HepG2 (cell line): ENCODE results near the gene VKORC1. TPM values are rescaled to one million over a fixed set of nuclear protein-coding genes. Genes with fewer than 3 reads are reported as not detected.

Experiments used
- ARHGAP35 ChIP-seq: sonication (generic); formaldehyde crosslinking; IDR thresholded peaks from 2 replicates; pipeline ENCODE4 v1.9.0; 2022; ENCODE audit warnings: mild to moderate bottlenecking, inconsistent platforms, moderate library complexity, missing genetic modification reagents, borderline replicate concordance
- ASH2L ChIP-seq: fragments of 300-600, 200-600 bp; sonication (generic); IDR thresholded peaks from 2 replicates; pipeline ENCODE4 v1.7.0; 2017; ENCODE audit warnings: low read depth, mild to moderate bottlenecking, moderate library complexity, mixed read lengths, low read length; ENCODE audit not compliant: insufficient read length
- ATF1 ChIP-seq: IDR thresholded peaks from 2 replicates; pipeline ENCODE4 v1.6.1; 2016; ENCODE audit warnings: mild to moderate bottlenecking, control low read depth
- CREM ChIP-seq, 2 experiments: sonication (generic) in 1 of 2; formaldehyde crosslinking in 1 of 2; IDR thresholded peaks; 2 replicates each; pipeline versions ENCODE4 v1.4.0 to v1.6.1; 2016 to 2020; ENCODE audit warnings: antibody characterized with exemption in 1 of 2, mild to moderate bottlenecking in 1 of 2, missing genetic modification reagents in 1 of 2
- GFI1 ChIP-seq: sonication (generic); formaldehyde crosslinking; IDR thresholded peaks from 2 replicates; pipeline ENCODE4 v1.5.0; 2020; ENCODE audit warnings: missing genetic modification reagents, mild to moderate bottlenecking, borderline replicate concordance
- NCOR1 ChIP-seq: fragments of 200-600 bp; sonication (generic); IDR thresholded peaks from 2 replicates; pipeline ENCODE4 v1.7.0; 2017; ENCODE audit warnings: antibody characterized with exemption, low read length, borderline replicate concordance
- RFX1 ChIP-seq: fragments of 450-650 bp; IDR thresholded peaks from 2 replicates; pipeline ENCODE4 v1.6.1; 2017
- TMF1 ChIP-seq: sonication (generic); formaldehyde crosslinking; IDR thresholded peaks from 2 replicates; pipeline ENCODE4 v1.8.1; 2022; ENCODE audit warnings: low read depth, missing genetic modification reagents
- ZNF3 ChIP-seq: IDR thresholded peaks from 2 replicates; pipeline ENCODE4 v1.7.0; 2017; ENCODE audit warnings: inconsistent platforms
- ZNF570 ChIP-seq: sonication (generic); formaldehyde crosslinking; IDR thresholded peaks from 2 replicates; pipeline ENCODE4 v1.4.0; 2020; ENCODE audit warnings: mild to moderate bottlenecking, missing genetic modification reagents, borderline replicate concordance
- polyA plus RNA-seq, 8 experiments: library from polyadenylated mRNA; depleted of rRNA in 3 of 8; stranded (reverse) in 7 of 8; unstranded in 1 of 8; fragments of >200 nt; fragmentation: Illumina TruSeq in 4 of 8; extraction: Trizol in 4 of 8; gene quantifications; 2 replicates each; pipeline versions ENCODE4 v1.2.1 to v1.2.3, GENCODE V29; 2011 to 2016; ENCODE audit warnings: low read depth in 4 of 8, missing spikeins in 1 of 8, mixed read lengths in 1 of 8; ENCODE audit not compliant: insufficient read depth in 1 of 8
- total RNA-seq, 5 experiments: library from RNA; depleted of rRNA; stranded (reverse); fragments of >200 nt; fragmentation: Illumina TruSeq; extraction: Trizol; gene quantifications; 2 replicates each; pipeline ENCODE4 v1.2.3, GENCODE V29; 2016; ENCODE audit warnings: low read depth in 1 of 5
- TF ChIP-seq, protein P1 (sequence below), 2 experiments: sonication (generic) in 1 of 2; formaldehyde crosslinking in 1 of 2; IDR thresholded peaks; 2 replicates each; pipeline versions ENCODE4 v1.6.1 to v1.9.0; 2014 to 2022; ENCODE audit warnings: antibody characterized with exemption in 1 of 2, borderline replicate concordance in 1 of 2, inconsistent platforms in 1 of 2, low read depth in 1 of 2, missing genetic modification reagents in 1 of 2
- TF ChIP-seq, protein P2 (sequence below): sonication (generic); formaldehyde crosslinking; IDR thresholded peaks from 2 replicates; pipeline ENCODE4 v1.5.1; 2020; ENCODE audit warnings: mild to moderate bottlenecking, moderate library complexity, missing genetic modification reagents
- TF ChIP-seq, protein P3 (sequence below), 2 experiments: sonication (generic) in 1 of 2; formaldehyde crosslinking in 1 of 2; IDR thresholded peaks; 2 replicates each; pipeline versions ENCODE4 v1.4.0 to v1.6.1; 2016 to 2020; ENCODE audit warnings: borderline replicate concordance in 1 of 2, low read depth in 1 of 2, mild to moderate bottlenecking in 1 of 2, missing genetic modification reagents in 1 of 2

VKORC1 gene
- total and polyA plus RNA-seq, 2 of the 13 experiments (the other 11 are each of a cell fraction or from before 2014, with no cell fraction given): 141 to 615 TPM

DNA sequence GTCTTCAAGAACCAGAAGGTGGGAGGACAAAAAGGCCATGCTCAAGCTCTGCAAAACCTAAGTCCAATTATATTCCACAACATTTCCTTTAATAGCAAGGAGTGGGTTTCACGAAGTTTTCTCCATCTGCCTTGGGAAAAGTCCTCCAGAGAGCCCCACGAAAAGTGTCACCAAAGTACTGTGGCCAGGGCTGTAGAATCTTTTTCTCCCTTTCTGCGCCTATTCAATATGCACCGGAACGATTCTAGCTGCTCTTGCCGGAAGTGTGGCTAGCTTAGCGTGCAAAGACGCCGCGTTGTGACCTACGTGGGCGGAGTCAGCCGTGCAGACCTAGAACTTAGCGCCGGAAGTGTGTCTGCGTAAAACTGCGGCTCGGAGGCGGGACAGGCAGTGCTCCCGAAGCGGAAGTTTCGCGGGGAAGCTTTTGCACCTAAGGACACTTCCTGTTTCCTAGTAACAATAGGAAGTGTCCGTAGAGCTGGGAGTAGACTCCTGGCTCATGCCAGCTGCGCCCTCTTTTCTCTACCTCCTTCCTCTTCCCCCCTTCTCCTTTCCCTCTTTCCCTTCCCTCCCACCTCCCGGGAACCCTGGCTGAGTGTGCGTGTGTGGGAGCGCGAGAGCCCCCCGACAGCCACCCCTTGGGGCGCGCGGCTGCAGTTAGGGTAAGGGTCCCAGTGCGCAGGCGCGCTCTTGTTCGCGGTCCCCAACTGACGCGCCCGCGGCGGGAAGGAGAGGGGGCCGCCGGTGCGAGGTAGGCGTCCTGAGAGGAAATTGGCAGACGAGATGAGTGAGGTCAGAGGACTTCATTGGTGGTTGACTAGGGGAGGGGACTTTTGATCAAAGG lies 20.4 kb downstream of the VKORC1 start, which contains the start of the genes ZNF646 and ZNF668 (continued):
- no peak for TF ChIP-seq ASH2L
- TF ChIP-seq TMF1 (CRISPR knock-in tag): peak; percentile 85
- TF ChIP-seq ARHGAP35 (CRISPR knock-in tag): peak; percentile 73
- TF ChIP-seq ATF1 (CRISPR knock-in tag): peak; percentile 95
- TF ChIP-seq ZNF570 (CRISPR knock-in tag): no peak
- TF ChIP-seq GFI1 (CRISPR knock-in tag): peak; percentile 12; the same call in 1 of the 2 replicates
- TF ChIP-seq, protein P1, sequence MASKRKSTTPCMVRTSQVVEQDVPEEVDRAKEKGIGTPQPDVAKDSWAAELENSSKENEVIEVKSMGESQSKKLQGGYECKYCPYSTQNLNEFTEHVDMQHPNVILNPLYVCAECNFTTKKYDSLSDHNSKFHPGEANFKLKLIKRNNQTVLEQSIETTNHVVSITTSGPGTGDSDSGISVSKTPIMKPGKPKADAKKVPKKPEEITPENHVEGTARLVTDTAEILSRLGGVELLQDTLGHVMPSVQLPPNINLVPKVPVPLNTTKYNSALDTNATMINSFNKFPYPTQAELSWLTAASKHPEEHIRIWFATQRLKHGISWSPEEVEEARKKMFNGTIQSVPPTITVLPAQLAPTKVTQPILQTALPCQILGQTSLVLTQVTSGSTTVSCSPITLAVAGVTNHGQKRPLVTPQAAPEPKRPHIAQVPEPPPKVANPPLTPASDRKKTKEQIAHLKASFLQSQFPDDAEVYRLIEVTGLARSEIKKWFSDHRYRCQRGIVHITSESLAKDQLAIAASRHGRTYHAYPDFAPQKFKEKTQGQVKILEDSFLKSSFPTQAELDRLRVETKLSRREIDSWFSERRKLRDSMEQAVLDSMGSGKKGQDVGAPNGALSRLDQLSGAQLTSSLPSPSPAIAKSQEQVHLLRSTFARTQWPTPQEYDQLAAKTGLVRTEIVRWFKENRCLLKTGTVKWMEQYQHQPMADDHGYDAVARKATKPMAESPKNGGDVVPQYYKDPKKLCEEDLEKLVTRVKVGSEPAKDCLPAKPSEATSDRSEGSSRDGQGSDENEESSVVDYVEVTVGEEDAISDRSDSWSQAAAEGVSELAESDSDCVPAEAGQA (IDR thresholded peaks at IDR 0.05; ENCODE audit: low read depth): peak; percentile 89
- TF ChIP-seq, protein P1 (CRISPR knock-in tag; IDR thresholded peaks at IDR 0.05; ENCODE audit: borderline replicate concordance): no peak
- TF ChIP-seq CREM (IDR thresholded peaks at IDR 0.05): peak; percentile 98
- peak; percentile 51; the same call in 1 of the 2 replicates for TF ChIP-seq CREM (CRISPR knock-in tag; IDR thresholded peaks at IDR 0.05)
- TF ChIP-seq ZNF3 (CRISPR knock-in tag): no peak
- peak; percentile 21; the same call in 1 of the 2 replicates for TF ChIP-seq RFX1
- TF ChIP-seq, protein P2, sequence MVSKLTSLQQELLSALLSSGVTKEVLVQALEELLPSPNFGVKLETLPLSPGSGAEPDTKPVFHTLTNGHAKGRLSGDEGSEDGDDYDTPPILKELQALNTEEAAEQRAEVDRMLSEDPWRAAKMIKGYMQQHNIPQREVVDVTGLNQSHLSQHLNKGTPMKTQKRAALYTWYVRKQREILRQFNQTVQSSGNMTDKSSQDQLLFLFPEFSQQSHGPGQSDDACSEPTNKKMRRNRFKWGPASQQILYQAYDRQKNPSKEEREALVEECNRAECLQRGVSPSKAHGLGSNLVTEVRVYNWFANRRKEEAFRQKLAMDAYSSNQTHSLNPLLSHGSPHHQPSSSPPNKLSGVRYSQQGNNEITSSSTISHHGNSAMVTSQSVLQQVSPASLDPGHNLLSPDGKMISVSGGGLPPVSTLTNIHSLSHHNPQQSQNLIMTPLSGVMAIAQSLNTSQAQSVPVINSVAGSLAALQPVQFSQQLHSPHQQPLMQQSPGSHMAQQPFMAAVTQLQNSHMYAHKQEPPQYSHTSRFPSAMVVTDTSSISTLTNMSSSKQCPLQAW (CRISPR knock-in tag): peak; percentile 90; the same call in 1 of the 2 replicates
- TF ChIP-seq, protein P3, sequence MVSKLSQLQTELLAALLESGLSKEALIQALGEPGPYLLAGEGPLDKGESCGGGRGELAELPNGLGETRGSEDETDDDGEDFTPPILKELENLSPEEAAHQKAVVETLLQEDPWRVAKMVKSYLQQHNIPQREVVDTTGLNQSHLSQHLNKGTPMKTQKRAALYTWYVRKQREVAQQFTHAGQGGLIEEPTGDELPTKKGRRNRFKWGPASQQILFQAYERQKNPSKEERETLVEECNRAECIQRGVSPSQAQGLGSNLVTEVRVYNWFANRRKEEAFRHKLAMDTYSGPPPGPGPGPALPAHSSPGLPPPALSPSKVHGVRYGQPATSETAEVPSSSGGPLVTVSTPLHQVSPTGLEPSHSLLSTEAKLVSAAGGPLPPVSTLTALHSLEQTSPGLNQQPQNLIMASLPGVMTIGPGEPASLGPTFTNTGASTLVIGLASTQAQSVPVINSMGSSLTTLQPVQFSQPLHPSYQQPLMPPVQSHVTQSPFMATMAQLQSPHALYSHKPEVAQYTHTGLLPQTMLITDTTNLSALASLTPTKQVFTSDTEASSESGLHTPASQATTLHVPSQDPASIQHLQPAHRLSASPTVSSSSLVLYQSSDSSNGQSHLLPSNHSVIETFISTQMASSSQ (IDR thresholded peaks at IDR 0.05; ENCODE audit: low read depth): peak; percentile 41; the same call in 1 of the 2 replicates
- TF ChIP-seq, protein P3 (CRISPR knock-in tag; IDR thresholded peaks at IDR 0.05; ENCODE audit: borderline replicate concordance): peak; percentile 67; the same call in 1 of the 2 replicates
- TF ChIP-seq NCOR1: peak; percentile 59; the same call in 1 of the 2 replicates
